ENCODE measurements around the gene TRIM66. TPM values are rescaled to one million over a fixed set of nuclear protein-coding genes. Genes with fewer than 3 reads are reported as not detected.

The TRIM66 gene
- total and polyA plus RNA-seq, 2 donors (not counting 3 experiments of a cell fraction or from before 2014, with no cell fraction given), result 5.5 to 11.7 TPM

DNA sequence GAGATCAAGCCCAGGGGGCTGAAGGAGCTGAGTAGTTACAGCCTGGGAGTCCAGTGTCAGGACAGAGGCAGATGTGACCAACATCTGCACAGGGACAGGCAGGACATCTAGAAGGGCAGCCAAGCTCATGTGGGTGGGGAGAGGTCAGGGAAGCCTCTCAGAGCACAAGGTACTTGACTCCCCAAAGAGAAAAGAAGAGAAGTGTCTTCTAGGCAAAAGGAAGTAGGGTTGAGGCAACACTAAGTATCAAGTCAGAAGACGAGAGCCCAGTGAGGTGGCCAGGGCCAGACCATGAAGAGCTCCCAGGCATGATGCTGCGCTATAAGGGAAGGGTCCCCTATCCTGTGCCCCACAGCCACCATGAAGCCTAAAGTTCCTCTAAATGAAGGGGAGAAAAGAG lies 21.7 kb upstream of the TRIM66 start:
- Histone ChIP-seq H3K9me3 (replicated peaks; ENCODE audit: control insufficient read depth, insufficient read depth, low read length) (no peaks in the 10 kb centered on the region), H4K20me1 (replicated peaks; ENCODE audit: control insufficient read depth, extremely low read depth, insufficient read depth, low read length) (no peaks in the 10 kb centered on the region), H3K79me2 (ENCODE audit: control insufficient read depth, insufficient read depth, low read length) (no peaks in the 10 kb centered on the region), H3K4me3 (replicated peaks in 1 of 3; ENCODE audit: insufficient read depth in 1 of 3, low read depth in 1 of 3, low read length in 3 of 3) (no peak overlapping the region), H3K36me3 (ENCODE audit: control insufficient read depth in 2 of 2, extremely low read depth in 1 of 2, insufficient read depth in 2 of 2, low read length in 2 of 2) (no peaks in the 10 kb centered on the region), H3K9me1 (replicated peaks; ENCODE audit: control insufficient read depth, extremely low read depth, insufficient read depth, low read length) (no peaks in the 10 kb centered on the region), H2AFZ (ENCODE audit: low read depth, low read length) (no peak overlapping the region), H3K27ac (ENCODE audit: insufficient read depth, low read depth, low read length) (no peak overlapping the region), H3K4me1 (ENCODE audit: control insufficient read depth, extremely low read depth, insufficient read depth, low read length) (peaks cover 11% of the 10 kb centered on the region), H3K9ac (replicated peaks; ENCODE audit: extremely low read depth, insufficient read depth, low read length) (no peak overlapping the region), H3K27me3 (ENCODE audit: control insufficient read depth in 2 of 2, insufficient read depth in 2 of 2, low read length in 2 of 2) (no peaks in the 10 kb centered on the region), H3K4me2 (ENCODE audit: insufficient read depth, low read length) (no peak overlapping the region)
- FAIRE-seq (no peak), DNase-seq (ENCODE audit: low read depth, low spot score) (no peak)
- POLR2A ChIA-PET, result no interaction called here
- no TSS peak for BruUV-seq (replicated peaks)
- dilution Hi-C loops (cut with MboI; ENCODE audit: extremely low pct_ligation_motif_present, low sequenced_read_pairs) (no loop called here), intact Hi-C loops (cut with micrococcal nuclease) (no loop called here)
- CTCF ChIA-PET, result interaction anchor here (1.9 kb wide), 1 partner anchor 15 kb away, joined by 5 read pairs; no protein-coding TSS in a partner anchor
- no peak for TF ChIP-seq POLR2A (IDR thresholded peaks at IDR 0.05; ENCODE audit: low read depth, low read length)
- TF ChIP-seq, protein P1, sequence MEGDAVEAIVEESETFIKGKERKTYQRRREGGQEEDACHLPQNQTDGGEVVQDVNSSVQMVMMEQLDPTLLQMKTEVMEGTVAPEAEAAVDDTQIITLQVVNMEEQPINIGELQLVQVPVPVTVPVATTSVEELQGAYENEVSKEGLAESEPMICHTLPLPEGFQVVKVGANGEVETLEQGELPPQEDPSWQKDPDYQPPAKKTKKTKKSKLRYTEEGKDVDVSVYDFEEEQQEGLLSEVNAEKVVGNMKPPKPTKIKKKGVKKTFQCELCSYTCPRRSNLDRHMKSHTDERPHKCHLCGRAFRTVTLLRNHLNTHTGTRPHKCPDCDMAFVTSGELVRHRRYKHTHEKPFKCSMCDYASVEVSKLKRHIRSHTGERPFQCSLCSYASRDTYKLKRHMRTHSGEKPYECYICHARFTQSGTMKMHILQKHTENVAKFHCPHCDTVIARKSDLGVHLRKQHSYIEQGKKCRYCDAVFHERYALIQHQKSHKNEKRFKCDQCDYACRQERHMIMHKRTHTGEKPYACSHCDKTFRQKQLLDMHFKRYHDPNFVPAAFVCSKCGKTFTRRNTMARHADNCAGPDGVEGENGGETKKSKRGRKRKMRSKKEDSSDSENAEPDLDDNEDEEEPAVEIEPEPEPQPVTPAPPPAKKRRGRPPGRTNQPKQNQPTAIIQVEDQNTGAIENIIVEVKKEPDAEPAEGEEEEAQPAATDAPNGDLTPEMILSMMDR (IDR thresholded peaks at IDR 0.05; ENCODE audit: extremely low read depth in 1 of 2, insufficient read depth in 1 of 2, low read depth in 1 of 2, low read length in 2 of 2), result no peak
- TF ChIP-seq JUN (IDR thresholded peaks at IDR 0.05; ENCODE audit: borderline replicate concordance, insufficient read depth, insufficient read length, low read depth), result no peak
- no peak for TF ChIP-seq MYC (IDR thresholded peaks at IDR 0.05; ENCODE audit: low read depth, low read length)
- TF ChIP-seq FOS (IDR thresholded peaks at IDR 0.05; ENCODE audit: borderline replicate concordance, insufficient read depth, low read length), result no peak
- TF ChIP-seq GATA2 (IDR thresholded peaks at IDR 0.05; ENCODE audit: insufficient read depth, insufficient read length, low read depth, low read length), result no peak
- TF ChIP-seq, protein P2, sequence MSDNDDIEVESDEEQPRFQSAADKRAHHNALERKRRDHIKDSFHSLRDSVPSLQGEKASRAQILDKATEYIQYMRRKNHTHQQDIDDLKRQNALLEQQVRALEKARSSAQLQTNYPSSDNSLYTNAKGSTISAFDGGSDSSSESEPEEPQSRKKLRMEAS (IDR thresholded peaks at IDR 0.05; ENCODE audit: insufficient read depth, insufficient read length), result no peak
- TF ChIP-seq EZH2 (IDR thresholded peaks at IDR 0.05; ENCODE audit: borderline replicate concordance, low read depth, low read length, severe bottlenecking), result no peak

Data from endothelial cell of umbilical vein (primary cell).